Ammon's horn (tissue), 1 donor: ENCODE data around the gene P3H2.

Experiments used
- DNase-seq: peaks from one replicate; pipeline ENCODE4 v3.0.0-alpha.2; 2016; ENCODE audit warnings: low spot score

P3H2 gene

GRCh38 chr3:190051641-190052040, 69.1 kb downstream of the P3H2 start:
- DNase-seq, result no peak

GRCh38 chr3:190048932-190049441, 71.7 kb downstream of the P3H2 start:
- DNase-seq, result no peak

- no peak for DNase-seq
Measured at GRCh38 chr3:190044974-190045373, 75.7 kb downstream of the P3H2 start.

DNA sequence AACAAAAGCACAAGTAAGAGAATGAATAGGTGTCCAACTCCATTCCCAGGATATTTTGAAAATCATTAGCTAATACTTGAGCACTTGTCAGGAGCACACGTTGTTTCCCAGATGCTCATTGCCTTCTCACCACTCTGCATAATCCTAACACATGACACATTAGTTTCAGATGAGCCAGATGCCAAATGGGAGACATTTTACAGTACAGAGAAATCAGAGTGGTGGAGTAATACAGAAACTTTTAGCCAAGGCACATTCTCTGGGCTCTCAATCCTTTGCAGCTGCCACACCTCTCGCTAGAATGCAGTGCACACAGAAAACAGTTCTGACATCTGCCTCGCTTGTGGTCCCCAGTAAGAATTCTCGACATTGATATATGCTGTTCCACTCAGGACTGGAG, 76.6 kb downstream of the P3H2 start:
- no peak for DNase-seq

DNA sequence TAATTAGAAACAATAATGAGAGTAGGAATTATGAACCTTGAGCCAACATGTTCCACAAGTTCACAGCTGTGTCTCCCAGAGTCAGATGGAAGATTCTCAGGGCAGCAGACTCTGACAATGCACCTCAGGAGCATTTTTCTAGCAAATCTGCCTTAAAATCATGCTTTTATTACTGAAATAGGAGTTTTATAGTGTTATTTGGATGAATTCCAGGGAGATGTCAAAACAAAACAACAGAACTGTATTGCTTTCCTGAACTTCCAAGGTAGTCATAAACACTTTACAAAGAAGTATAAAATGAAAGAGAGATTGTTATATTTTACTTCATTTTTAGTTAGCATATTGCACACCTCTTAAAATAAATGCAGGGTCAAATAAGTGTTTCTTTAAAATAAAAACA, 77.0 kb downstream of the P3H2 start:
- DNase-seq, result no peak

- no peak for DNase-seq
Measured at GRCh38 chr3:190042558-190042957, 78.1 kb downstream of the P3H2 start.

DNA sequence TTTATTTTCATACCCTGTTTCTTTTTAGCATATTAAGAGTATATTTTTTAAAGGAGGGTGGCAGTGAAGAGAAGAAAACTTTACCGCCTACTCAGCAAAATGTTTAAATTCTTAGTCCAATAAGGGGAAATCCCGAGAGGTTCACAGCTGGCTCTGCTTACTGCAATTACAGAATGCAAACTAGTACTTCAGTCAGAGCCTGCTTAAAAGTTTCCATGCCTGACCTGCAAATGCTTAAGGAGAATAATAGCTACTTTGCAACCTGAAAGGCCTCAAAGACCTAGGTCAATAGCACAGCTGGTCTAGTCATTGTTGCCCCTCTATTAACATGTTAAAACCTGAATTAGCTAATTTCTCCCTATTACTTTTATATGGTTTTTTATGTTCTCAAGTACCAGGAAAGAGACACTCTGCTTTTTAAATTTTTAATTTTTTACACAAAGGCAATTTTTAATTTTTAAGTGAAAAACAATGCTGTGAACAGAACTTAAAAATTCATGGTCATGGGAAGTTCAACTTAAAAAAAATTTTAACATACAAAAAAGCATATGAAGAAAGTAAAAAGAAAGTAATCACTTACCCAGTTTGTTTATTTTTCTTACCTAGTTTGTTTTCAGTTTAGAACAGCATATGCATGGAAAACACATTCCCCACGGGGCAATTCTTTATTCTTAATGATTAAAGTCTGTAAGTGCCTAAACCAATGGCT, 79.2 kb downstream of the P3H2 start:
- DNase-seq, result no peak

DNA sequence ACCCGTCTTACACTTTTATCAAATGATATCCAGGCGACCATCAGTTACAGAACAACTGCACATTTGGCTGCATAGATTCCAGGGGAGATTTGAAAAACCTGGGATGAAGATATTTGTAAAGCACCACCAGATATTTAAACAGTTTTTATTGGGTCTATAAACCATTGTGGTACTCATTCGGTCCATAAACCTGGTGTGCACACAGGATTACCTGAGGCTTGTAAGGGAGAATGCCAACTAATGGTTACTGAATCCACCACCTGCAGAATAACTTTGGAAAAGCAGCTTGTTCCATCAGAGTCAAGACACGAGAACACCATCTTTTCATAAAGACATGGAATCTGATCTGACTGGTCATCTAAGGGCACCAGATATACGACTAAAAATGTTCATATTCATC, 80.6 kb downstream of the P3H2 start:
- DNase-seq, result no peak

DNA sequence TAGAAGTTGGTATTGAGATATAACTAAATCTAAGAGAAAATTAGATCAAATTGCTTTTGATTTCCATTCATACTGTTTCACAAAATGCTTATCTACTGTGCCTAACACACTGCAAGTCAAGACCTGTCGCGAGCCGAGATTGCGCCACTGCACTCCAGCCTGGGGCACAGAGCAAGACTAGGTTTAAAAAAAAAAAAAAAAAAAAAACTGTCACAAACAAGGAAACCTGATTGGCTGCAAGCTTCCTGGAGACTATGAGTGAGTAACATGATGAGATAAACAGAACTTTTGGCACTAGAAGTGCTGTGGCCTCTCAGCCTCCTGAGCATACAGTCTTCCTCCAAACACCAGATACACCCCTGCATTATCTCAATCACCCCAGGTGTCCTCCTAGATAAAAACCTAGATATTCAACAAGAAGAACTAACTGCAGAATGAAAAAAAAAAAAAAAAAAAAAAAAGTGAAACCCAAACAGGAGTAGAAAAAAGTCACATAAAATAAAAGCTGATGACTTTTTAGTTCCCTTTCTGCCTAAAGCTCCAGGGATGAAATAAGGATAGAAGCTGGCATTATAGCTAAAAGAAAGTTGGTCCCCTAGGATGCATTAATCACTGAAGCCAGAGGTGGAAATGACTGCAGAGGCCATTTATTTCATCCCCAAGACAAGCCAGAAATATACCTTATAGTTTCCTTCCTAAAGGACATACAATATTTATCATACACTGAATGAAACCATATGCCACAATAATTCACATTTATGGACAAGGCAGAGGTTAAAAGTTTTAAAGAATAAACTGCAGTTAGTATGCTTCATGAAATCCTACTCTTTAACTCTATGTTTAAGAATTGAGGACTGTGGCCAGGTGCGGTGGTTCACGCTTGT, 82.4 kb downstream of the P3H2 start:
- peak; percentile 9 for DNase-seq

DNA sequence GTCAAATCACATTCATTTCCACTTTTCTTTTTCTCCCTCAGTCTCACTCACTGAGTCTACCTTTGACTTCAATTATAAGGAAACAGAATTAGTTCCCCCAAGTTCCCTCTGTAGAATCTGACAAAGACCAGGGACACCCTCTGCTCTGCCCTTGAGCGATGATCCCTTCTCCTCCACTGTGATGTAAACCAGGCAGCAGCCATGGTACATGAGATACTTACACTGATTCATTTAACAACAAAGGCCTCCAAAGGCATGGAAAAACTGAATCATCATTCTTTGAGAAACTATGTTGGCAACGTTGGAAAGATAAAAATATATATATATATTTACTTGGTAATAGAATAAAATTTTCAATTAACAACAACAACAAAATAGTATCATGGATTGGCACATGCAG, 84.1 kb downstream of the P3H2 start:
- DNase-seq, result no peak

DNA sequence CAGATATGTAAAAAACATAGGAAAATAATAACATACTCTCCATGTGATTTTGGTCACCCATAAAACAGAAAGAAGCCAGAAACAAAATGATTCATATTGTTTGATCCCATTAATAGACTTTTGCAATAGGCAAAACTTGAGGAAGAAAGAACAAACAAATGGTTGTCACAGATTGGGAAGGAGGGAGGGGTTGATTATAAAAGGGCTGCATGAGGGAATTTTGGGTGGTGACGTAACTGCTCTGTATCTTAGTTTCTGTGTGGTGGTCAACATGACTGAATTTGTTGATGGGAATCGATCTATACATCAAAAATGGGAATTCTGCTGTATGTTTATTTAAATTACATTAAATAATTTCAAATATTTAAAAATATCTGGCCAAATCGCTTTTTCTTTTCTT, 86.3 kb downstream of the P3H2 start:
- no peak for DNase-seq

DNA sequence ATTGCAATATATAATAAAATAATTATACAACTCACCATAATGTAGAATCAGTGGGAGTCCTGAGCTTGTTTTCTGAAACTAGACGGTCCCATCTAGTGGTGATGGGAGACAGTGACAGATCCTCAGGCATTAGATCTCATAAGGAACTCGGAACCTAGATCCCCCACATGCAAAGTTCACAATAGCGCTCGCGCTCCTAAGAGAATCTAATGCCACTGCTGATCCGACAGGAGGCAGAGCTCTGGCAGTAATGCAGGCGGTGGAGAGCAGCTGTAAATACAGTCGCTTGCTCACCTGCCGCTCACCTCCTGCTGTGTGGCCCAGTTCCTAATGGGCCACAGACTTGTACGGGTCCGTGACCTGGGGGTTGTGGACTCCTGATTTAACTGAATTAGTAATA, 87.8 kb downstream of the P3H2 start:
- DNase-seq, result no peak

DNA sequence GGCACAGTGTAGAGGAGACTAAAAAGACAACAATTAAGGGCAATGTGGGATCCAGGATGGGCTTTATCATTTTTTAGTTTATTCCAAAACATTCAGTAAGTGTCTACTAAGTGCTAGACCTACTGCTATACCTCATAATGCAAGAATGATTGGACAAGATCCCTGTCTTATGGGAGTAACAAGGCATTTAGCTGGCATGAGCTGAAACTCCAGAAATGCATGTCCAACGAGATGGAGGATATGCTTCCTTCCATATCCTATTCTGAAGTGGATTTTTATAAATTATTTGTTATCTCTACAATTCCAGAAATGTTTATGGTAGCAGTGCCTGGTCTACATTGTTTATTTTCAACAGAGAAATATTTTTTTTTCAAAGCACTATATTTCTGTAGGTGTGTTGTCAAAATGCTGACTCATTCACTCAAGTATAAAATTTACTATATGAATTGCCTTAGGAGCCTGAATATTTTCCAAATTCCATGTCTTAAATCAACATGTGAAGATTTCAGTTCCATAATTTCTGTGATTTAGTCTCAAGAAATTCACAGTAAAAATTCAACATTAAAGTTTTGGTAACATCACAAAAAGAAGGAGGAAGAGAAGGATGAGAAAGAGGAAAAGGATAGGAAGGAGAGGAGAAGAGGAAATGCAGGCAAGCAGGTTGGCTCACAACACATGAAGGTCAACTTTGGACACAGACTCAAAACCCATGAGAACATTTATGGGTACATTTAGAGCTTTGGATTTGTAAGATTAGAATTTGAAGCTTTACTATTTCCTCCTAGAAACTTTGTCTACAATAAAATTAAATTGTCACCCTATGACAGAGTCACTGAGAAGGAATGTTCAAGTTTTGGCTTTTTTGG, 88.6 kb downstream of the P3H2 start:
- no peak for DNase-seq

GRCh38 chr3:190027116-190027515, 93.6 kb downstream of the P3H2 start:
- DNase-seq, result no peak

DNA sequence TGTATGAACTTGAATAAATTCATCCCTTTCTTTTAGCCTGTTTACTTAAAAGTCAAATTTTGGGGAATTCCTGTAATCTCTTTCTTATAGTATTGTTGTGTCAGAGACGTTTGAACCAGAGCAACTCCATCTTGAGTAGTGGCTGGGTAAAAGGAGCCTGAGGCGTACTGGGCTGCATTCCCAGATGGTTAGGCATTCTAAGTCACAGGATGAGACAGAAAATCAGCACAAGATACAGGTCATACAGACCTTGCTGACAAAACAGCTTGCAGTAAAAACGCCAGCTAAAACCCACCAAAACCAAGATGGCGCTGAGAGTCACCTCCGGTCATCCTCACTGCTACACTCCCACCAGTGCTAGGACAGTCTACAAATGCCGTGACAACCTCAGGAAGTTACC, 94.5 kb downstream of the P3H2 start:
- DNase-seq, result no peak

GRCh38 chr3:190024912-190025311, 95.8 kb downstream of the P3H2 start:
- DNase-seq, result no peak

DNA sequence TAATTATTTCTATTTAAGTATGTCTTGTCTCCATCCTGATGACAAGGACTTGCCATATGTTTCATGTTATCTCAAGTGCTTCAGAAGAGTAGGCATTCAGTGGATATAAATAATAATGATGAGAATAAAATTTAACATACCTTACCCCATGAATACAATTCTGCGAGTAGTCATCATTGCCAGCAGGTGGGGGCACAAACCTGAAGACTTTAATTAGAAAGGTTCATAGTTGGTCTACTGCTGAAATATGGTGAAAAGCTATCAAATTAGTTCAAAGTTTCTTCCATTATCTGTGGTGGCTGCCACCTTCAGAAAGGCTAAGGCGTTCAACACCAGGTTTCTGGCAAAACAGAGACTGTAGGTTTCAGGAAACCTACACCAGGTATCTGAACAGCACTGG, 100.9 kb downstream of the P3H2 start:
- no peak for DNase-seq

- DNase-seq, result no peak
Measured at GRCh38 chr3:190019006-190019405, 101.7 kb downstream of the P3H2 start.

- DNase-seq, result no peak
Measured at GRCh38 chr3:190018460-190018859, 102.2 kb downstream of the P3H2 start.

DNA sequence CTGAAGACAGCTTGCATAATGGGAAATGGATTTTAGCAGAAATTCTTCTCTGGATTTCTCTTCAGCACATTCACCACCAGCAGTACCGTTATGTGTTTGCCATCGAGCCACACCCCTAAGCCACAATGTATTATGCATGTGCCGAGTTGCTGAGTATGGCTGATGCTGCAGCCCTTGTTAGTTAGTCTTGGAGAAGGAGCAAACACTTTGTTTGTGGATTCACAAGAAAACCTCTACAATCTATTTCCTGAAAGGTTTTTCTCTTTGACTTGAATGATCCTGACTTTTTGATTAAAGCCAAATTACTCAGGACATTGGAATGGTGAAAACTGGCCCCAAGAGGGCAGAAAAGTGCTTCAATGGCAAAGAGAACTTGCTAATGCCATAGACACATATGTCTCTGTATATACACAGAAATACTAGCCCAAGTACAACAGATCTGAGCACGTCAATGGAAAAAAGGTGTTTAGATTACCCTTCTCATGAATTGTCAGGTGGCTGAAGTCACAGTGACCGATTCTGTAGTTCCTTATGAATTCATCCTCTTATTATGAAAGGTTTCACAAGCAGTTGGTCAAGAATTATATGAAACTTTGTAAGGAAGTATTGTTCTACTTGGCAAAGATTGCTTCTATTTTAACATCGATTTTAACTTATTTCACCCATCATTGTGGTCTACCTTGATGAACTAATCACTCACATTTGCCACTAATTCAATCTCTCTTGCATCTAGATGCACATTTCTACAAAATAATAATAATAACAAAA, 103.0 kb downstream of the P3H2 start:
- peak; percentile 64 for DNase-seq

DNA sequence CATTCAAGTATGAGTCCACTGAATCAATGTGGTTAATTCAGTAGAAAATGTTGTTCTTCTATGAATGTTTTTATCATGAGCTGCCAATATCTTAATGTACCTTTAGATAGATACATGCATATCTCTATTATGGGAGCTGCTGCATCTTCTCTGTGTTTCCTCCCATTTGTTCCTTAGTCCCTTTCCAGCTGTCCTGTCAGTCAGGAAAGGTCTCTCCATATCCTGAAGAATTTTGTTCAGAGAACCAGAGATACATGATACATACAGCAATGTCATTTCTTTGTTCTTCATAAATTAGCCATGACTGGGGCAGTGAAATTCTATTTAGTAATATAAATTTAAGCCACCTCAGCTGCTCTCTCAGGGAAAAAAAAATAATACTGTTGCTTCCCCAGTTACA, 103.7 kb downstream of the P3H2 start:
- no peak for DNase-seq

GRCh38 chr3:190014940-190015339, 105.8 kb downstream of the P3H2 start:
- DNase-seq, result no peak
